Prostate gland (tissue), 2 donors: Measurements from ENCODE around the gene RPP14.
"Not testable (repeated sequence)": the region's sequence is repeated elsewhere in the genome, so short reads cannot be mapped to it uniquely, and the experiment has no call there.

Experiments
- CTCF ChIP-seq, 4 experiments: fragments of 200-600 bp in 2 of 4; fragments of 450-650 bp in 2 of 4; sonication (generic) in 2 of 4; IDR thresholded peaks; 1 replicate in 3 of 4; 2 replicates in 1 of 4; pipeline ENCODE4 v1.5.1; 2016 to 2019; ENCODE audit warnings: antibody characterized with exemption in 4 of 4, mild to moderate bottlenecking in 2 of 4, moderate library complexity in 2 of 4
- POLR2A ChIP-seq: fragments of 450-650 bp; IDR thresholded peaks from one replicate; pipeline ENCODE4 v1.6.1; 2016; ENCODE audit warnings: antibody characterized with exemption, mild to moderate bottlenecking
- POLR2AphosphoS5 ChIP-seq: sonication (generic); formaldehyde crosslinking; IDR thresholded peaks from one replicate; pipeline ENCODE4 v1.6.1; 2017; ENCODE audit warnings: antibody characterized with exemption

GRCh38 chr3:58290446-58290845, 15.6 kb upstream of the RPP14 start:
- TF ChIP-seq CTCF (IDR thresholded peaks at IDR 0.05); POLR2A; POLR2AphosphoS5: not testable (repeated sequence)
